Endothelial cell of umbilical vein (primary cell): Measurements from ENCODE around the gene PIEZO2. TPM values are rescaled to one million over a fixed set of nuclear protein-coding genes. Genes with fewer than 3 reads are reported as not detected.

Source experiments
- BruUV-seq: library from RNA; stranded (reverse); fragments of 400-500 nt; replicated peaks from 2 replicates; lab custom pipeline; 2021; lab: Mats Ljungman, UMichigan
- CTCF ChIA-PET: fragments of 300-600, 350-600 bp; sonication (Branson Sonifier 250); formaldehyde crosslinking; loops from one replicate; lab custom pipeline; 2021; ENCODE audit warnings: antibody characterized with exemption, inconsistent platforms; lab: Charles Lee
- POLR2A ChIA-PET: fragments of 300-600, 350-600 bp; sonication (Branson Sonifier 250); formaldehyde crosslinking; loops from one replicate; lab custom pipeline; 2021; ENCODE audit warnings: antibody characterized with exemption, inconsistent platforms; lab: Charles Lee
- DNase-seq: peaks from one replicate; pipeline ENCODE4 v3.0.0-alpha.2; 2011; ENCODE audit warnings: low read depth, low spot score
- FAIRE-seq: peaks from 2 replicates; lab custom pipeline; 2011; peaks lifted over from hg19 to GRCh38; lab: Jason Lieb, UNC
- H2AFZ ChIP-seq: 2 replicates; pipeline ENCODE4 v1.6.0; 2012; ENCODE audit warnings: low read depth, low read length, control low read depth, inconsistent platforms
- H3K27ac ChIP-seq: 2 replicates; pipeline ENCODE4 v1.5.1; 2011; ENCODE audit warnings: low read depth, mild to moderate bottlenecking, control low read depth, low read length, moderate library complexity; ENCODE audit not compliant: insufficient read depth
- H3K27me3 ChIP-seq, 2 experiments: 2 replicates each; pipeline versions ENCODE4 v1.6.0 to v1.6.1; 2011; ENCODE audit warnings: low read length in 2 of 2, mixed read lengths in 1 of 2; ENCODE audit not compliant: control insufficient read depth in 2 of 2, insufficient read depth in 2 of 2
- H3K36me3 ChIP-seq, 2 experiments: 2 replicates in 1 of 2; 3 replicates in 1 of 2; pipeline ENCODE4 v1.5.1; 2011; ENCODE audit warnings: low read length in 2 of 2, mild to moderate bottlenecking in 1 of 2, moderate library complexity in 1 of 2; ENCODE audit not compliant: control insufficient read depth in 2 of 2, insufficient read depth in 2 of 2; ENCODE audit errors: extremely low read depth in 1 of 2
- H3K4me1 ChIP-seq: 3 replicates; pipeline ENCODE4 v1.5.1; 2011; ENCODE audit warnings: mild to moderate bottlenecking, low read length; ENCODE audit not compliant: control insufficient read depth, insufficient read depth; ENCODE audit errors: extremely low read depth
- H3K4me2 ChIP-seq: 2 replicates; pipeline ENCODE4 v1.6.1; 2011; ENCODE audit warnings: low read length, control low read depth, mixed read lengths; ENCODE audit not compliant: insufficient read depth
- H3K4me3 ChIP-seq, 3 experiments: fragments of 200-600 bp in 1 of 3; sonication (generic), shearing (Covaris generic) in 1 of 3; replicated peaks in 1 of 3; 2 replicates each; pipeline ENCODE4 v1.5.1; 2011 to 2016; ENCODE audit warnings: control low read depth in 3 of 3, low read length in 3 of 3, mild to moderate bottlenecking in 2 of 3, inconsistent platforms in 1 of 3, low read depth in 1 of 3, moderate library complexity in 1 of 3; ENCODE audit not compliant: insufficient read depth in 1 of 3
- H3K79me2 ChIP-seq: 2 replicates; pipeline ENCODE4 v1.6.0; 2012; ENCODE audit warnings: low read length, inconsistent platforms; ENCODE audit not compliant: control insufficient read depth, insufficient read depth
- H3K9ac ChIP-seq: replicated peaks from 2 replicates; pipeline ENCODE3; 2011; ENCODE audit warnings: low read length, control low read depth; ENCODE audit not compliant: insufficient read depth; ENCODE audit errors: extremely low read depth
- H3K9me1 ChIP-seq: replicated peaks from 3 replicates; pipeline ENCODE4 v1.6.0; 2011; ENCODE audit warnings: mild to moderate bottlenecking, low read length; ENCODE audit not compliant: control insufficient read depth, insufficient read depth; ENCODE audit errors: extremely low read depth
- H3K9me3 ChIP-seq: replicated peaks from 2 replicates; pipeline ENCODE4 v1.5.1; 2012; ENCODE audit warnings: low read length, inconsistent platforms; ENCODE audit not compliant: control insufficient read depth, insufficient read depth
- H4K20me1 ChIP-seq: replicated peaks from 2 replicates; pipeline ENCODE3; 2011; ENCODE audit warnings: mild to moderate bottlenecking, low read length; ENCODE audit not compliant: control insufficient read depth, insufficient read depth; ENCODE audit errors: extremely low read depth
- CTCF ChIP-seq, 2 donors: IDR thresholded peaks; 1 replicate in 1 of 2; 2 replicates in 1 of 2; pipeline ENCODE4 v1.5.1; 2011; ENCODE audit warnings: low read length in 2 of 2, mild to moderate bottlenecking in 2 of 2, moderate library complexity in 2 of 2, control low read depth in 1 of 2, inconsistent platforms in 1 of 2, low read depth in 1 of 2; ENCODE audit not compliant: insufficient read depth in 1 of 2; ENCODE audit errors: extremely low read depth in 1 of 2
- FOS ChIP-seq: IDR thresholded peaks from 2 replicates; pipeline ENCODE4 v1.6.1; 2011; ENCODE audit warnings: mild to moderate bottlenecking, low read length, moderate library complexity, borderline replicate concordance; ENCODE audit not compliant: insufficient read depth
- MAX ChIP-seq: IDR thresholded peaks from 2 replicates; pipeline ENCODE4 v1.6.1; 2011; ENCODE audit not compliant: insufficient read depth, insufficient read length
- MYC ChIP-seq: IDR thresholded peaks from one replicate; pipeline ENCODE4 v1.6.1; 2011; ENCODE audit warnings: mild to moderate bottlenecking, low read depth, low read length
- POLR2A ChIP-seq: IDR thresholded peaks from 2 replicates; pipeline ENCODE4 v1.6.1; 2012; ENCODE audit warnings: low read depth, mild to moderate bottlenecking, control low read depth, low read length
- POLR2AphosphoS5 ChIP-seq: IDR thresholded peaks from 2 replicates; pipeline ENCODE4 v1.6.1; 2012; ENCODE audit warnings: low read depth, mild to moderate bottlenecking, control low read depth, low read length, moderate library complexity; ENCODE audit not compliant: insufficient read depth
- dilution Hi-C: fragments of 300-500 bp; cut with MboI; formaldehyde crosslinking; loops from one replicate; pipeline ENCODE4 v1.15.0; 2019; ENCODE audit warnings: low sequenced_read_pairs; ENCODE audit not compliant: extremely low pct_ligation_motif_present
- intact Hi-C: fragments of 100-400 bp; cut with micrococcal nuclease; formaldehyde crosslinking; loops from one replicate; pipeline ENCODE4 v1.10.0; 2022
- polyA plus RNA-seq, 4 experiments: library from polyadenylated mRNA; depleted of rRNA in 3 of 4; stranded (reverse) in 3 of 4; unstranded in 1 of 4; fragments of >200 nt; gene quantifications; 2 replicates each; pipeline versions ENCODE4 v1.2.1 to v1.2.3, GENCODE V29; 2011 to 2012; ENCODE audit warnings: missing spikeins in 1 of 4
- total RNA-seq: library from RNA; stranded (reverse); gene quantifications from 2 replicates; pipeline ENCODE4 v1.2.3, GENCODE V29; 2021

PIEZO2 gene
- total and polyA plus RNA-seq, 2 donors (not counting 3 experiments of a cell fraction or from before 2014, with no cell fraction given), result 1.7 to 11.2 TPM

- no peak overlapping the region for H3K27ac ChIP-seq
- H3K4me1 ChIP-seq, result no peaks in the 10 kb centered on the region
- H3K9ac ChIP-seq, result no peak overlapping the region
- H3K79me2 ChIP-seq, result no peaks in the 10 kb centered on the region
- no peaks in the 10 kb centered on the region for H3K9me3 ChIP-seq
- intact Hi-C loops (no loop called here), dilution Hi-C loops (no loop called here)
- no peak overlapping the region for H2AFZ ChIP-seq
- FAIRE-seq (no peak), DNase-seq (no peak)
- H3K36me3 ChIP-seq, result no peaks in the 10 kb centered on the region
- TF ChIP-seq CTCF (IDR thresholded peaks at IDR 0.05; ENCODE audit: extremely low read depth in 1 of 2, insufficient read depth in 1 of 2, low read depth in 1 of 2, low read length in 2 of 2), result no peak
- TF ChIP-seq POLR2A, result no peak
- no peak for TF ChIP-seq MYC
- TF ChIP-seq FOS, result no peak
- no peak for TF ChIP-seq POLR2AphosphoS5
- no peak for TF ChIP-seq MAX
- H3K27me3 ChIP-seq, result no peaks in the 10 kb centered on the region
- H4K20me1 ChIP-seq, result no peaks in the 10 kb centered on the region
- no peak overlapping the region for H3K4me2 ChIP-seq
- CTCF ChIA-PET, result no interaction called here
- BruUV-seq, result no TSS peak
- no peaks in the 10 kb centered on the region for H3K9me1 ChIP-seq
- POLR2A ChIA-PET, result no interaction called here
- no peak overlapping the region for H3K4me3 ChIP-seq
Observed at GRCh38 chr18:10688766-10689165, 460.6 kb downstream of the PIEZO2 start.
